GM18909 (cell line): ENCODE results near the gene CNTD1.

ENCODE experiments used
- ATAC-seq: cut with Tn5 transposase; IDR thresholded peaks from one replicate; pipeline ENCODE4 v1.9.1; 2021; ENCODE audit warnings: mild to moderate bottlenecking; ENCODE audit not compliant: unreplicated experiment, poor library complexity

CNTD1 gene

DNA sequence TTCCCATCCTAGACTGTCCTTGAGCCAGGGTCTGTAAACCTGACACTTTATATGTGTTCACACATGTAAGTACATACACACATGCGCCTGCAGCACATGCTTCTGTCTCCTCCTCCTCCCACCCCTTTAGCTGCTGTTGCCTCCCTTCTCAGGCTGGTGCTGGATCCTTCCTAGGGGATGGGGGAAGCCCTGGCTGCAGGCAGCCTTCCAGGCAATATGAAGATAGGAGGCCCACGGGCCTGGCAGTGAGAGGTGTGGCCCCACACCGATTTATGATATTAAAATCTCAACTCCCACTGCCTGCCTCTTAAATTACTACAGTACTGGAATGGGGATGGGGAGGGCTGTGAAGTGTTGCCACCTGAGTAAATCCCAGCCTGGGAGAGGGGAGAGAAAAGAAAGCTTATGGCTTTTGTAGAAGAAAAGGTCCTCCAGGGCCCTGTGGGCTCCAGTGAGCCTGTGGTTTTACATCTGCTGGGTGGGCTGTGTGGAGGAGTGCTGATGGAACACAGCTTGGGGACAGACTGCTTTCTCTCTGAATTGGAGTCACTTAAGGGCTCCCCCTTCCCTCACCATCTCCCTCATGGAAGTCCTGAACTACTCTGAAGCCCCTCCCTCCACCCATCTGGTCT is 19.2 kb upstream of the CNTD1 start:
- no peak for ATAC-seq

GRCh38 chr17:42779936-42780850 is 18.5 kb upstream of the CNTD1 start, which contains the start of gene WNK4:
Gene WNK4, plus strand, starts transcription at chr17:42780610. Its CDS starts 89 bp downstream, at chr17:42780699.
- no peak for ATAC-seq

DNA sequence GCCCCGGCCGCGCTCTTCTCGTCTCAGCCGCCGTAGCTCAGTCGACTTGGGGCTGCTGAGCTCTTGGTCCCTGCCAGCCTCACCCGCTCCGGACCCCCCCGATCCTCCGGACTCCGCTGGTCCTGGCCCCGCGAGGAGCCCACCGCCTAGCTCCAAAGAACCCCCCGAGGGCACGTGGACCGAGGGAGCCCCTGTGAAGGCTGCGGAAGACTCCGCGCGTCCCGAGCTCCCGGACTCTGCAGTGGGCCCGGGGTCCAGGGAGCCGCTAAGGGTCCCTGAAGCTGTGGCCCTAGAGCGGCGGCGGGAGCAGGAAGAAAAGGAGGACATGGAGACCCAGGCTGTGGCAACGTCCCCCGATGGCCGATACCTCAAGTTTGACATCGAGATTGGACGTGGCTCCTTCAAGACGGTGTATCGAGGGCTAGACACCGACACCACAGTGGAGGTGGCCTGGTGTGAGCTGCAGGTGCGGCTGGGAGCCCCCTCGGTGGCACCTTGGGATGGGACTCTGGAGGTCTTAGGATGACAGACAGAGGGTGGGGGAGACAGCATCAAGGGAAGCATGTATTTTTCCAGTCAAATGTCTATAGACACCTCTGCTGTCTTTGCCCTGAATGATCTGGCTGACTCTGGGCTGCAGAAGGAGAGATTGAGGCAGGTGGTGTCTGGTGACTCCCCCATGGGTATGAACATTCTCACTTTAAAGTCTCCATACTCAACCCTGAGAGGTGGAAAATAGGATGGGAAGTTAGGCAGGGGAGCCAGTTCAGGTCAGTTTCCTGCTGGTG is 17.6 kb upstream of the CNTD1 start:
- no peak for ATAC-seq

GRCh38 chr17:42781639-42782165 is 17.0 kb upstream of the CNTD1 start:
- no peak for ATAC-seq

DNA sequence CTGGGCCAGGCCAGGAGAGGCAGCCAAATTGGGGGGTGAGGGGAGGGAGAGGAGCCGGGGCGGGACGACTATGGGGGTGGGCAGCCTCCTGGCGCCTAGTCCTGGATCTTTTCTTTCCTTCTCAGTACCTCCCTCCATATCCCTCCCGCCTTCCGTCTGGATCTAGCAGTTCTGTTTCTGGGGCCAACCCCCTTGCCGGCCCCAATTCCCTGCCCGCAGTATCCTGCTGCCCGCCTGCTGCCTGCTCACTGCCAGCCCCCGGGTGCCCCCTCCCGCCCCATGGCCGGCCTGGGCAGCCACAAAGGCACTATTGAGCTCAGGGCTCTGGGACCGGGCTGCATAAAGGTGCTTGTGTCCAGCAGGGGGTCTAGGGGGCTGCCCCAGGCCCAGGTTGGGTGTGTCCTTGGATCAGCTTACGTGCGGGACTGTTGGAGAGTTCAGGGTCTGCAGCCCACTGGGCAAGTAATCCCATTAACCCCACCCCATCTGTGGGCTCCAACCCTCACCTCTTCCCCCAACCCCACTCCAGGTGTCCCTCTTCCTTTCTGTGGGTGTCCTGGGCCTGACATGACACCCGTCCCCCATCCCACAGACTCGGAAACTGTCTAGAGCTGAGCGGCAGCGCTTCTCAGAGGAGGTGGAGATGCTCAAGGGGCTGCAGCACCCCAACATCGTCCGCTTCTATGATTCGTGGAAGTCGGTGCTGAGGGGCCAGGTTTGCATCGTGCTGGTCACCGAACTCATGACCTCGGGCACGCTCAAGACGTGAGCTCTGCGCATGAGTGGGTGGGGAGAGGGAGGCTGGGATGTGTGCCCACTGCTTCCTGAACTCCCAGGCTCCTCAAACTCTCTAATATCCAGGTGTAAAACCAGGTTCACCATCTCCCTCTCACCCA is 16.2 kb upstream of the CNTD1 start:
- ATAC-seq, result no peak

GRCh38 chr17:42783062-42783790 is 15.4 kb upstream of the CNTD1 start:
- no peak for ATAC-seq

DNA sequence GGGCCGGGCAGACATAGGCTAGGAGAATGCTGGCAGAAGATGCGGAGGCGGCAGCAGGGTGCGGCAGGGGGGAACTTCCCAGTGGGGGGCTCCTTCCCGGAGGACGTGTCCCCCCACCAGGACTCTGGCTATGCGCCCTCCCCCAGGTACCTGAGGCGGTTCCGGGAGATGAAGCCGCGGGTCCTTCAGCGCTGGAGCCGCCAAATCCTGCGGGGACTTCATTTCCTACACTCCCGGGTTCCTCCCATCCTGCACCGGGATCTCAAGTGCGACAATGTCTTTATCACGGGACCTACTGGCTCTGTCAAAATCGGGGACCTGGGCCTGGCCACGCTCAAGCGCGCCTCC is 14.9 kb upstream of the CNTD1 start:
- ATAC-seq, result no peak

GRCh38 chr17:42784409-42784808 is 14.3 kb upstream of the CNTD1 start:
- no peak for ATAC-seq

DNA sequence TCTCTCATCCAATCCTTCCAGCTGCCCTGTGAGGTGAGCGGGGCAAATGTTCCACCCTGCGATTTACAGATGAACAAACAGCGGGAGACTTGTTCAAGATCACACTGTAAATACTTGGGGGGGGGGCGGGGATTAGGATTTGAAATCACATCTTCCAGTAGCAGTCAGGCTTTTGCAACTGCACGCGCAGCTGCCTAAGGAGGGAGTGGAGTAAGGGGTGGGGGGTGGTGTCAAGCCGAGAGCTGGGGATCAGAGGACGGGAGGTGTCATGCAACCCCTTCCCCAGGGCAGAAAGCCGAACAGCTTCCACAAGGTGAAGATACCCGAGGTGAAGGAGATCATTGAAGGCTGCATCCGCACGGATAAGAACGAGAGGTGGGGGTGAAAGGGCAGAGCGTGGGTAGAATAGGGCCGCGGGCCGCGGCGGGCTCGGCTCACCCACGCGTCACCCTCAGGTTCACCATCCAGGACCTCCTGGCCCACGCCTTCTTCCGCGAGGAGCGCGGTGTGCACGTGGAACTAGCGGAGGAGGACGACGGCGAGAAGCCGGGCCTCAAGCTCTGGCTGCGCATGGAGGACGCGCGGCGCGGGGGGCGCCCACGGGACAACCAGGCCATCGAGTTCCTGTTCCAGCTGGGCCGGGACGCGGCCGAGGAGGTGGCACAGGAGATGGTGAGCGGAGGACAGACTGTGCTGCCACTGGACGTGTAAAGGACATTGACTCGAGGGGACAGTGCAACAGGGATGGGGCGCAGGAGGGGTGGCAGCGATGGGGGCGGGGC is 13.7 kb upstream of the CNTD1 start:
- ATAC-seq, result no peak

DNA sequence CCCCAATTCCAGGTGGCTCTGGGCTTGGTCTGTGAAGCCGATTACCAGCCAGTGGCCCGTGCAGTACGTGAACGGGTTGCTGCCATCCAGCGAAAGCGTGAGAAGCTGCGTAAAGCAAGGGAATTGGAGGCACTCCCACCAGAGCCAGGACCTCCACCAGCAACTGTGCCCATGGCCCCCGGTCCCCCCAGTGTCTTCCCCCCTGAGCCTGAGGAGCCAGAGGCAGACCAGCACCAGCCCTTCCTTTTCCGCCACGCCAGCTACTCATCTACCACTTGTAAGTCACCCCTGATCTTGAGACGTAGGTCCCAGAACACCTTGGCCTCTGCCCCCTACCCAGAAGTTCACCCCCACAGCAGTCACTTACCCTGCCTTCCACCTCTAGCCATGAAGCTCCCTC is 11.4 kb upstream of the CNTD1 start:
- no peak for ATAC-seq

DNA sequence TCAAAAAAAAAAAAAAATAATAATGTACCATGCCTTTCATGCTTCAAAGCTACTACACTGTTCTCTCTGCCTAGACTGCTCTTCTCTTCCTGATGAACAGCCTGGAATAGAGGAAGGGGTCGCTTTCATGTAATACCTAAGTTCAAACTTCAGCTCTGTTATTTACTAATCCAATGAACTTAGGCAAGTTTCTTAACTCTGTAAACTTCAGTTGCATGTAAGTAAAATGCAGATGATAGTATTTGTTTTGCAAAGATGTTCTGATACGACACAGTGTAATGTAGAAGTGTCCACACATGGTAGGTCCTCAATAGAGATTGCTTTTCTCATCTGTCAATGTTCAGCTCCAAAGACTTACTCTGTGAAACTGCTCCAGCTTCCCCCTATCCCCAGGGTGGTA is 6.7 kb upstream of the CNTD1 start:
- ATAC-seq, result no peak

DNA sequence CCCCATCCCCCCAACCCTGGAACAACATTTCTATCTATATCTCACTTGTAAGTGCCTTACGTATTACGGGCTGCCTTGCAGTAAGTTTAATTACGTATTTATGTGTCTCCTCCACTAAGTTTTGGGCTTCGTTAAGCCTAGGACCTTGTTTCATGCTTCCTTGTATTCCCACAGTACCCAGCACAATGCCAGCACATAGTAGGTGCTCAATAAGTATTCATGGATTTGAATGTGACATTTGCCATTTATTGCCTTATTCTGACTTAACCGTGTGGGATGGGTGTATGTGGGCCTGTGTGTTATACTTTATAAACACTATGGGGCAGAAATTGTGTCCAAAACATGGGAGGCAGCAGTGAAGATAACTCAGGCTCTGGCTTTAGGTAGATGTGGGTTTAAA is 6.1 kb upstream of the CNTD1 start:
- ATAC-seq, result no peak

DNA sequence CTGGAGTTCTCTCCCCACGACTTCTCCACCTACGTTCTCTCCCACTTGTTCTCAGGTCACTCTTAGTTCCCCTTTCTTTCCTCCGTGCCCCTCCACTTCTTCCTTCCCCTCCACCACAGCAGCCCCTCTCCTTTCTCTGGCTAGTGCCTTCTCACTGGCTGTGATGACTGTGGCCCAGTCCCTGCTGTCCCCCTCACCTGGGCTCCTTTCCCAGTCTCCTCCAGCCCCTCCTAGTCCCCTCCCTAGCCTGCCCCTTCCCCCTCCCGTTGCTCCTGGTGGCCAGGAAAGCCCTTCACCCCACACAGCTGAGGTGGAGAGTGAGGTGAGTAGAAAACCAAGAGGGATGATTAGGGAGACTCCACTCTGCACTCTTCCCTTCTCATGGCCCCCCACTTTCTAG is 3.6 kb upstream of the CNTD1 start:
- no peak for ATAC-seq

DNA sequence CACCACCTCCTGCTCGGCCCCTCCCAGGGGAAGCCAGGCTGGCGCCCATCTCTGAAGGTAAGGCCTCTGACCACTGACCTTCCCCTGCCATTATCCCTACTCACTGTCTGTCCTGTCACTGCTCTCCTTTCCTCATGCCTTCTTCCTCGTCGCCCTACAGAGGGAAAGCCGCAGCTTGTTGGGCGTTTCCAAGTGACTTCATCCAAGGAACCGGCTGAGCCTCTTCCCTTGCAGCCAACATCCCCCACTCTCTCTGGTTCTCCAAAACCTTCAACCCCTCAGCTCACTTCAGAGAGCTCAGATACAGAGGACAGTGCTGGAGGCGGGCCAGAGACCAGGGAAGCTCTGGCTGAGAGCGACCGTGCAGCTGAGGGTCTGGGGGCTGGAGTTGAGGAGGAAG is 3.2 kb upstream of the CNTD1 start:
- ATAC-seq, result no peak

GRCh38 chr17:42796066-42796758 is 2.4 kb upstream of the CNTD1 start:
- no peak for ATAC-seq

GRCh38 chr17:42797067-42798007 is 1.3 kb upstream of the CNTD1 start:
- ATAC-seq, result no peak

DNA sequence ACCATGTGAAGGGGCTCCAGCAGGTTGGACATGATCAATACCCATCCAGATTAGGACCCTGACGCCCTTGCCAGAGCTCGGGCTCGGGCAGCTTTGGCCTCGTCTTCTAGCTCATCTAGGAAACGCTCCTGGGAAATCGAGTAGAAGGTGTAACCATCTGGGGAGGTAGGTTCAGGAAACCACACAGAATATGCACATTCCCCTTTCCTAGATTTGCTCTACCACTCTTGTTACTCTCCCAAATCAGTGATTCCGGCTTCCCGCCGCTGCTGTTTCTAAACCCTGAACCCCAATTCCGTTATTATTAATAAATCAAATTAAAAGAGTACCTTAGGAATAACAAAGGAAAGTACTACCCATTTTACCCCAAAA is 664 bp upstream of the CNTD1 start:
- no peak for ATAC-seq
